Activated T-helper 2 cell treated with anti-CD3 and anti-CD28 coated beads, Interferon-gamma antibody, Interleukin-2, Interleukin-4, amounts not matched to agents 10 μg/mL and 5 μg/mL and 100 μg/mL, durations not matched to agents 14 hours and 24 hours and 36 hours (primary cell): ENCODE measurements around the gene ITGA2. TPM values are rescaled to one million over a fixed set of nuclear protein-coding genes. Genes with fewer than 3 reads are reported as not detected.

Experiments used
- DNase-seq: peaks from one replicate; pipeline ENCODE4 v3.0.0; 2021; ENCODE audit warnings: low spot score
- H3K27ac Mint-ChIP-seq: one replicate; pipeline ENCODE4 v1.8.0; 2021; ENCODE audit warnings: mixed read lengths
- H3K27me3 Mint-ChIP-seq: one replicate; pipeline ENCODE4 v1.8.0; 2021; ENCODE audit warnings: low read depth, mixed read lengths
- H3K36me3 Mint-ChIP-seq: one replicate; pipeline ENCODE4 v1.8.0; 2021; ENCODE audit warnings: low read depth, mixed read lengths
- H3K4me1 Mint-ChIP-seq: one replicate; pipeline ENCODE4 v1.8.0; 2021; ENCODE audit warnings: low read depth, mixed read lengths
- H3K4me3 Mint-ChIP-seq: one replicate; pipeline ENCODE4 v1.8.0; 2021; ENCODE audit warnings: low read depth, mild to moderate bottlenecking, moderate library complexity, mixed read lengths
- H3K9me3 Mint-ChIP-seq: one replicate; pipeline ENCODE4 v1.8.0; 2021; ENCODE audit warnings: mixed read lengths
- intact Hi-C: fragments of 100-400 bp; cut with micrococcal nuclease; formaldehyde crosslinking; loops from one replicate; pipeline ENCODE4 v1.15.1; 2023
- total RNA-seq: library from RNA; stranded (reverse); gene quantifications from 2 replicates; pipeline ENCODE4 v1.2.3, GENCODE V29; 2022

The ITGA2 gene
- total RNA-seq, 1 donor from 2014 or later, result 1.4 TPM

DNA sequence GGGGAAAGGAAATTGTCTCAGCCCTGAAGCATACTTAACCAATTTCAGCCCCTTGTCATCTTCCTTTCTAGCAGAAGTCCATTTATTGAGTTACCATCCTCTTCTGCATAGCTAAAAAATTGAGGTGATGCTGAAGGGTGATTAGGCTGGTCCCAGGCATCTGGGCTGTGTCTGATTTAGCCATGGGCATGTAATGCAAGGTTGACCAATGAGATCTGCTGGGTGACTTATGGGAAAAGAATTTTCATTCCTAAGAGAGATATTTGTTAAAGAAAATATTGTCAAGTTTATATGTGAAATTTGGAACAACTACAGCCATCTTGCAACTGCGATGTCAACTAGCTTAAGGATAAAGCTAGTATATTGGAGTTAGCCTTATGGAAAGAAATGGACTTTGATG lies 5.1 kb downstream of the ITGA2 start:
- intact Hi-C loops, result no loop called here
- peaks cover 26% of the 10 kb centered on the region for H3K27me3 Mint-ChIP-seq

DNA sequence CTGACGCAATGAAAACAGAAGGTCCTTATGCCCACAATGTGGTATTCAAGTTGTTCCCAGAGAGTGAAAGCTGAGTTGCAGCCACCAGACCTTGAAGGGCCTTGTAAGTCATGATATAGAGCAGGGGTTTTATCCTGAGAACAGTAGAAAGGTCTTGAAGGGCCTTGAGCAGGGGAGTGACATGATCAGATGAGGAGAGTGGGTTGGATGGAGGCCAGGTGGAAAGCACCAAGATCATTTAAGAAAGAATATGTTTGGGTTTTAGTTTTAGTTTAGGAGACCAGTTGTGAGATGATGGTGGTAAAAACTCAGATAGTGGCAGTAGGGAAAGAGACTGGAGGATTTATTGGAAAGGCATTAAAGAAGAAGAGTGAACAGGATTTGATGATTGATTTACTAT lies 5.9 kb downstream of the ITGA2 start:
- no peak for DNase-seq
- peaks cover 11% of the 10 kb centered on the region for H3K4me1 Mint-ChIP-seq
- H3K4me3 Mint-ChIP-seq, result no peak overlapping the region

More for the DNA sequence above, 5.1 kb downstream of the ITGA2 start:
- Mint-ChIP-seq H3K4me3 (no peak overlapping the region), H3K4me1 (peaks cover 11% of the 10 kb centered on the region), H3K27ac (no peak overlapping the region), H3K36me3 (peaks cover 19% of the 10 kb centered on the region), H3K9me3 (no peaks in the 10 kb centered on the region)
- no peak for DNase-seq

DNA sequence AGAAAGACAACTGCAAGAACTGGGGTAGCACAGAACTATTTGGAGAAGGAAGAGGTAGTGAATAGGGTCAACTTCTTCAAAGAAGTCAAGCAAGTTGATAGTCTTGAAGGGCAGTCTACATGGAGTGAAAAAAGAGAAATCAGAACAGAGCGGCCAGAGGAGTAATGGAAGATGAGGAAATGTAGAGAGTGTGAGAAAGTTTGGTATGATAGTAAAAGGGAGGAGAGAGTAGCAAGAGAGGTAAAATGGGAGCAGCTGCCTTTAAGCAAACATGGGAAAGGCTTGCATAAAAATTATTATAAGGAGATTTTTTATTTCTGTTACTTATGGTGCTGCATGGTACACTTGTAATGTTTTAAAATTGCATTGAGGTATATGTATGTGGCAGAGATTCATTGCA lies 6.8 kb downstream of the ITGA2 start:
- DNase-seq, result no peak
- H3K27me3 Mint-ChIP-seq, result peaks cover 22% of the 10 kb centered on the region
- no peaks in the 10 kb centered on the region for H3K9me3 Mint-ChIP-seq
- H3K27ac Mint-ChIP-seq, result no peak overlapping the region
- intact Hi-C loops, result no loop called here
- H3K4me1 Mint-ChIP-seq, result peaks cover 10% of the 10 kb centered on the region
- H3K36me3 Mint-ChIP-seq, result peaks cover 22% of the 10 kb centered on the region
- H3K4me3 Mint-ChIP-seq, result no peak overlapping the region

More for the DNA sequence above, 5.9 kb downstream of the ITGA2 start:
- H3K36me3 Mint-ChIP-seq, result peaks cover 19% of the 10 kb centered on the region
- peaks cover 24% of the 10 kb centered on the region for H3K27me3 Mint-ChIP-seq
- intact Hi-C loops, result no loop called here
- no peak overlapping the region for H3K27ac Mint-ChIP-seq
- H3K9me3 Mint-ChIP-seq, result no peaks in the 10 kb centered on the region

GRCh38 chr5:52996979-52997378 lies 7.8 kb downstream of the ITGA2 start:
- no peak overlapping the region for H3K27ac Mint-ChIP-seq
- peaks cover 22% of the 10 kb centered on the region for H3K27me3 Mint-ChIP-seq
- H3K36me3 Mint-ChIP-seq, result peaks cover 22% of the 10 kb centered on the region
- H3K4me1 Mint-ChIP-seq, result peaks cover 12% of the 10 kb centered on the region
- no peaks in the 10 kb centered on the region for H3K9me3 Mint-ChIP-seq
- intact Hi-C loops, result no loop called here
- DNase-seq, result no peak
- no peak overlapping the region for H3K4me3 Mint-ChIP-seq

DNA sequence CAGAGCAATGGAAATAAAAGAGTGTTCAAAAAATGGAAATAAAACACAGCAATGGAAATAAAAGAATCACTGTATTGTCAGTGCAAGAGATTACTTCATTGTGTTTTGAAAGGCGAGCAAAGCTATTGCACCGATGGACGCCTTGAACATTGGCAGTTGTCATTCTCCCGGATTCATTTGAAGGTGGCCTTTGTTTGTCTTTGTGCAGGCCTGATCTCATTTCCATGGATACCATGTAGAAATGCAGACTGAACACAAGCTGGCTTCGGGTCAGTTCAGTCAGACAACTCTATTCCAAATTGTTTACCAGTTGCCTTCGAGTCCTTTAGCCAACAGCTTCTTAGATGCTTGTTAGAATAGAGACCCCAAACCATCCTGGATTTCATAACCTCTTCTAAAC lies 8.3 kb downstream of the ITGA2 start:
- intact Hi-C loops, result no loop called here
- no peak overlapping the region for H3K4me3 Mint-ChIP-seq
- H3K9me3 Mint-ChIP-seq, result no peaks in the 10 kb centered on the region
- DNase-seq, result no peak
- no peak overlapping the region for H3K27ac Mint-ChIP-seq
- H3K36me3 Mint-ChIP-seq, result peaks cover 17% of the 10 kb centered on the region
- H3K27me3 Mint-ChIP-seq, result peaks cover 17% of the 10 kb centered on the region
- peaks cover 7% of the 10 kb centered on the region for H3K4me1 Mint-ChIP-seq

GRCh38 chr5:52998552-52999313 lies 9.6 kb downstream of the ITGA2 start:
- no peak overlapping the region for H3K4me3 Mint-ChIP-seq
- no peak for DNase-seq
- no peaks in the 10 kb centered on the region for H3K9me3 Mint-ChIP-seq
- no peak overlapping the region for H3K27ac Mint-ChIP-seq
- peaks cover 7% of the 10 kb centered on the region for H3K27me3 Mint-ChIP-seq
- intact Hi-C loops, result no loop called here
- peaks cover 12% of the 10 kb centered on the region for H3K36me3 Mint-ChIP-seq
- H3K4me1 Mint-ChIP-seq, result peaks cover 13% of the 10 kb centered on the region

- DNase-seq, result no peak
- Mint-ChIP-seq H3K4me3 (no peak overlapping the region), H3K27ac (no peak overlapping the region), H3K9me3 (no peaks in the 10 kb centered on the region), H3K36me3 (peaks cover 16% of the 10 kb centered on the region), H3K27me3 (peaks cover 6% of the 10 kb centered on the region), H3K4me1 (peaks cover 20% of the 10 kb centered on the region)
- intact Hi-C loops, result no loop called here
Measured at GRCh38 chr5:52999344-52999949, 10.3 kb downstream of the ITGA2 start.

DNA sequence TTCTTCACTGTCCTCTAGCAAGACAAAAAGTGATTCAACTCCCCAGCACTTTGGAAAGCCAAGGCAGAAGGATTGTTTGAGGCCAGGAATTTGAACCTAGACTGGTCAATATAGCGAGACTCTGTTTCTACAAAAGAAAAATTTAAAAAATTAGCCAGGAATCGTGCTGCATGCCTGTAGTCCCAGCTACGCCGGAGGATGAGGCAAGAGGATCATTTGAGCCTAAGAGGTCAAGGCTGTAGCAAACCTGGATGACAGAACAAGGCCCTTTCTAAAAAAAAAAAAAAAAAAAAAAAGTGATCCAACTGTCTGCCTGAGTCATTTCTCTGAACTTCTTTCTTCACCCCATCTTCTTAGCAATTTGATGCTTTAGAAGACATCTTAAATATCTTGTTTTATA lies 12.4 kb downstream of the ITGA2 start:
- peaks cover 6% of the 10 kb centered on the region for H3K27me3 Mint-ChIP-seq
- H3K4me1 Mint-ChIP-seq, result peaks cover 34% of the 10 kb centered on the region
- H3K9me3 Mint-ChIP-seq, result no peaks in the 10 kb centered on the region
- intact Hi-C loops, result no loop called here
- DNase-seq, result no peak
- no peak overlapping the region for H3K27ac Mint-ChIP-seq
- peaks cover 19% of the 10 kb centered on the region for H3K36me3 Mint-ChIP-seq
- H3K4me3 Mint-ChIP-seq, result no peak overlapping the region

DNA sequence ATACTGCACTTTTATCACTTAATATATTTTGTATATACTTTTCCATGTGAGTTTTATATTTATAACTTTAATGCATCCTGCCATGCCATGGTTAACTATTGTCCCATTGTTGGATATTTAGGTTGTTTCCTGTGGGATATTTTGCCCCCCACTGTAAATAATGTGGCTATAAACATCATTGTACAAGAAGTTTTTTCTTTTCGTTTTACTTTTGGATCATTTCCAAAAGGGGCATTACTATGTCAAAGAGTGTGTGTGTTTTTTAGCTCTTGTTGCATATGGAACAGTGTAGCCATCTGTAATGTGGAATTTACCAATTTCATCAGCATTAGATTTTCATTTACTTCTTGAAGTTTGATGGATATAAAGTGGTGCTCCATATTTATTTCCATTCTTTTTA lies 13.3 kb downstream of the ITGA2 start:
- H3K9me3 Mint-ChIP-seq, result no peaks in the 10 kb centered on the region
- peaks cover 5% of the 10 kb centered on the region for H3K27me3 Mint-ChIP-seq
- H3K4me1 Mint-ChIP-seq, result peaks cover 44% of the 10 kb centered on the region
- intact Hi-C loops, result no loop called here
- H3K4me3 Mint-ChIP-seq, result no peak overlapping the region
- H3K36me3 Mint-ChIP-seq, result peaks cover 19% of the 10 kb centered on the region
- H3K27ac Mint-ChIP-seq, result no peak overlapping the region
- no peak for DNase-seq

DNA sequence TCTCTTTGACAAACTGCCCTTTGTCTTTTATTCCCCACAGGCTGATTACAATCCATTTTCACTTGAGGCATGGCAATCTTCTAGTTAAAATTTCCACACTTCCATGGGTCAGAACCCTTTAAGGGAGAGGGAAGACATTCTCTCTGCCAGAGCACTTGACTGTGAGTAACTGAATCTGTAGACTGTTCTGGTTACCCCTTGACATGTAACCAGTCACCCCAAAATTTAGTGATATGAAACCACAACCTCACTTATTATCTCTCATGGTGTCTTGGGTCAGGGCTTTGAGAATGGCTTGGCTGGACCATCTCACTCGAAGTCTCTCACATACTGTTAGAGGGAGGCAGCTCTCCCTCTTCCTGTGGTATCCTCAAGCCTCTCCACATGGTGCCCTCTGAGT lies 14.0 kb downstream of the ITGA2 start:
- Mint-ChIP-seq H3K27me3 (peaks cover 5% of the 10 kb centered on the region), H3K4me1 (peaks cover 50% of the 10 kb centered on the region), H3K27ac (no peak overlapping the region), H3K9me3 (no peaks in the 10 kb centered on the region), H3K36me3 (peaks cover 19% of the 10 kb centered on the region), H3K4me3 (no peak overlapping the region)
- intact Hi-C loops, result no loop called here
- no peak for DNase-seq

GRCh38 chr5:53006911-53007890 lies 18.0 kb downstream of the ITGA2 start:
- intact Hi-C loops, result loop anchor here (5.0 kb wide), 2 partner anchors 60 to 265 kb away; no protein-coding TSS in a partner anchor
- no peaks in the 10 kb centered on the region for H3K9me3 Mint-ChIP-seq
- H3K4me1 Mint-ChIP-seq, result peaks cover 72% of the 10 kb centered on the region
- peaks cover 17% of the 10 kb centered on the region for H3K27me3 Mint-ChIP-seq
- DNase-seq, result no peak
- H3K27ac Mint-ChIP-seq, result peak overlapping the region; percentile 25
- no peak overlapping the region for H3K4me3 Mint-ChIP-seq
- H3K36me3 Mint-ChIP-seq, result peaks cover 19% of the 10 kb centered on the region

DNA sequence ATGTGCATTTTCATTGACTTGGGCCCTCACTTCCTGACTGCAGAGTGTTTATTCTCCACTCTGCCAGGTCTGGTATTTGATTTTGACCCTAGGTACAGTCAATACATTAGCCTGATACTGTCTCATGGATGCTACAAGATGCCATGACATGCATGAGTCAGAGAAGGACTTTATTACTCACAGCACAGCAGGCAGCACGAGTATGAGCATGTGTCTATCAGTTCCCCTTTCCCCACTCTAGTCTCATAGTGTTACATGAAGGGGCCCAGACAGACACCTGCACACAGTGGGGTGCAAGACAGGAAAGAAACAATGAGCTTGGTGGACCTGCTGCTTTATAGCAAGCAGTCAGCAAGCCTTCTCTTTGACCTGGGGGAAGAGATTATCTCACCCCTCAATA lies 19.6 kb downstream of the ITGA2 start:
- intact Hi-C loops, result loop anchor here (1.0 to 5.0 kb wide), 6 partner anchors 20 to 266 kb away; no protein-coding TSS in a partner anchor
- H3K9me3 Mint-ChIP-seq, result peaks cover 6% of the 10 kb centered on the region
- peaks cover 17% of the 10 kb centered on the region for H3K36me3 Mint-ChIP-seq
- DNase-seq, result no peak
- H3K4me1 Mint-ChIP-seq, result peaks cover 66% of the 10 kb centered on the region
- H3K27ac Mint-ChIP-seq, result peak overlapping the region; percentile 62
- H3K4me3 Mint-ChIP-seq, result no peak overlapping the region
- H3K27me3 Mint-ChIP-seq, result peaks cover 23% of the 10 kb centered on the region
